HepG2 (cell line): ENCODE measurements around the gene TCEAL9. TPM values are rescaled to one million over a fixed set of nuclear protein-coding genes. Genes with fewer than 3 reads are reported as not detected.

Experiments
- ATAC-seq: fragments of 200-7000 bp; cut with Tn5 transposase; 3 replicates; pipeline ENCODE4 v1.9.1; 2020; ENCODE audit warnings: mild to moderate bottlenecking, moderate library complexity
- BruUV-seq: library from RNA; stranded (reverse); fragments of 400-500 nt; replicated peaks from 2 replicates; lab custom pipeline; 2021; lab: Mats Ljungman, UMichigan
- CTCF ChIA-PET: fragments of 300-600 bp; formaldehyde crosslinking; extraction: SDS; loops from one replicate; lab custom pipeline; 2021; ENCODE audit warnings: low total read pairs, inconsistent platforms, low intra/inter-chr PET ratio; lab: Yijun Ruan, JAX
- POLR2A ChIA-PET: fragments of 350-600 bp; sonication (Branson Sonifier 250); formaldehyde crosslinking; loops from one replicate; lab custom pipeline; 2020; ENCODE audit warnings: antibody characterized with exemption, inconsistent platforms; lab: Yijun Ruan, JAX
- DNase-seq: peaks from one replicate; pipeline ENCODE4 v3.0.0-alpha.2; 2015; ENCODE audit warnings: low spot score
- FAIRE-seq: peaks from 3 replicates; lab custom pipeline; 2011; peaks lifted over from hg19 to GRCh38; lab: Jason Lieb, UNC
- H2AFZ ChIP-seq: one replicate; pipeline ENCODE4 v1.6.1; 2011; ENCODE audit warnings: low read length, inconsistent platforms
- H3K27ac ChIP-seq: fragments of 300-600 bp; 3 replicates; pipeline ENCODE4 v1.8.0; 2011; ENCODE audit warnings: mixed run types, mild to moderate bottlenecking, mixed read lengths, low read length, inconsistent platforms; ENCODE audit not compliant: insufficient read depth; ENCODE audit errors: extremely low read length
- H3K27me3 ChIP-seq, 2 experiments: fragments of 200-600 bp in 1 of 2; 2 replicates in 1 of 2; 3 replicates in 1 of 2; pipeline versions ENCODE4 v1.6.0 to v1.8.0; 2011; ENCODE audit warnings: low read length in 2 of 2, mild to moderate bottlenecking in 2 of 2, moderate library complexity in 2 of 2, inconsistent platforms in 1 of 2; ENCODE audit not compliant: insufficient read depth in 2 of 2, control insufficient read depth in 1 of 2
- H3K36me3 ChIP-seq, 2 experiments: fragments of 200-600 bp in 1 of 2; replicated peaks in 1 of 2; 2 replicates in 1 of 2; 3 replicates in 1 of 2; pipeline versions ENCODE4 v1.5.1 to v1.8.0; 2011; ENCODE audit warnings: low read length in 2 of 2, inconsistent platforms in 1 of 2; ENCODE audit not compliant: insufficient read depth in 2 of 2, control insufficient read depth in 1 of 2
- H3K4me1 ChIP-seq: 2 replicates; pipeline ENCODE4 v1.5.1; 2012; ENCODE audit warnings: low read length, inconsistent platforms; ENCODE audit not compliant: insufficient read depth
- H3K4me2 ChIP-seq: 2 replicates; pipeline ENCODE4 v1.6.0; 2011; ENCODE audit warnings: low read depth, low read length, inconsistent platforms
- H3K4me3 ChIP-seq, 3 experiments: fragments of 200-600 bp in 1 of 3; sonication (generic), shearing (Covaris generic) in 1 of 3; replicated peaks in 1 of 3; 2 replicates each; pipeline ENCODE4 v1.5.1; 2011 to 2016; ENCODE audit warnings: low read length in 3 of 3, inconsistent platforms in 2 of 3, low read depth in 2 of 3, mild to moderate bottlenecking in 2 of 3, control low read depth in 1 of 3, mixed read lengths in 1 of 3; ENCODE audit not compliant: insufficient read depth in 1 of 3
- H3K79me2 ChIP-seq: one replicate; pipeline ENCODE4 v1.6.1; 2011; ENCODE audit warnings: low read length, inconsistent platforms; ENCODE audit not compliant: insufficient read depth
- H3K9ac ChIP-seq: 2 replicates; pipeline ENCODE4 v1.6.0; 2011; ENCODE audit warnings: mild to moderate bottlenecking, low read depth, low read length, inconsistent platforms; ENCODE audit not compliant: insufficient read depth
- H3K9me3 ChIP-seq: 2 replicates; pipeline ENCODE4 v1.5.1; 2012; ENCODE audit warnings: mild to moderate bottlenecking, low read length
- H4K20me1 ChIP-seq: 2 replicates; pipeline ENCODE4 v1.6.0; 2011; ENCODE audit warnings: inconsistent platforms, mild to moderate bottlenecking, low read length, moderate library complexity; ENCODE audit not compliant: insufficient read depth
- MAFK ChIP-seq, 2 experiments: IDR thresholded peaks in 1 of 2; conservative IDR thresholded peaks in 1 of 2; 2 replicates each; pipeline ENCODE4 v1.6.1; 2011; ENCODE audit warnings: improper control_type of control experiment in 2 of 2, low read length in 2 of 2
- WGBS: methylation state at CpG from one replicate; pipeline ENCODE4 v1.1.6; 2017; ENCODE audit warnings: low lambda C conversion rate; 5-methylcytosine and 5-hydroxymethylcytosine counted together
- in situ Hi-C: cut with HindIII; loops from 2 replicates; pipeline ENCODE4 v1.10.0; 2017; ENCODE audit warnings: low pct_unique_long_range_greater_than_20kb; ENCODE audit not compliant: extremely low pct_ligation_motif_present
- intact Hi-C: fragments of 100-400 bp; cut with micrococcal nuclease; formaldehyde crosslinking; loops from one replicate; pipeline ENCODE4 v1.10.0; 2022; ENCODE audit not compliant: unreplicated experiment
- polyA plus RNA-seq, 8 experiments: library from polyadenylated mRNA; depleted of rRNA in 3 of 8; stranded (reverse) in 7 of 8; unstranded in 1 of 8; fragments of >200 nt; fragmentation: Illumina TruSeq in 4 of 8; extraction: Trizol in 4 of 8; gene quantifications; 2 replicates each; pipeline versions ENCODE4 v1.2.1 to v1.2.3, GENCODE V29; 2011 to 2016; ENCODE audit warnings: low read depth in 4 of 8, missing spikeins in 1 of 8, mixed read lengths in 1 of 8; ENCODE audit not compliant: insufficient read depth in 1 of 8
- total RNA-seq, 5 experiments: library from RNA; depleted of rRNA; stranded (reverse); fragments of >200 nt; fragmentation: Illumina TruSeq; extraction: Trizol; gene quantifications; 2 replicates each; pipeline ENCODE4 v1.2.3, GENCODE V29; 2016; ENCODE audit warnings: low read depth in 1 of 5
- TF ChIP-seq, protein P1 (sequence below): sonication (generic); formaldehyde crosslinking; IDR thresholded peaks from 2 replicates; pipeline ENCODE4 v1.5.1; 2020; ENCODE audit warnings: missing genetic modification reagents, mild to moderate bottlenecking, borderline replicate concordance
- TF ChIP-seq, protein P2 (sequence below): sonication (generic); formaldehyde crosslinking; IDR thresholded peaks from 2 replicates; pipeline ENCODE4 v1.4.0; 2020; ENCODE audit warnings: mild to moderate bottlenecking, missing genetic modification reagents, borderline replicate concordance

TCEAL9 gene
- total and polyA plus RNA-seq, 2 of the 13 experiments (the other 11 are each of a cell fraction or from before 2014, with no cell fraction given) = 15.8 to 45.8 TPM

DNA sequence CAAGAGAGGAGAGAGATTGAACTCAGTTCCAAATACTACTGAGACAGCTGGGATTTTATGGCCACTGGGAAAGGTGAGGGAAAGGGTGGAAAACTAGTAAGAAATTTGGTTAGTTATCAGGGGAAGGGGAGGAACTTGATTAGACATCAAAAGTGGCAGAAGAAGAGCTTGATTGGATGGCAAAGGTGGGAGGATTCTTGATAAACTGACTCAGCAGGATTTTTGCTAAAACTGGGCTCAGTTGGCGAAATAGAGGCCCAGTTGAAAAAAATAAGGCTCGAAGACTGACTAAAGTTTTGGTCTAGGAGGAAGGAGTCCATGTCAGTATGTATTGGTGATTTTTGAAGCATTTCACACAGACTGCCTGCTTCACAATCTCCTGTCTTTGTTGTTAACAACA is 30.0 kb downstream of the TCEAL9 start:
- no peaks in the 10 kb centered on the region for H3K4me1 ChIP-seq
- 6% methylated on average over 2 of the region's 2 CpGs for WGBS
- no peaks in the 10 kb centered on the region for H3K27me3 ChIP-seq
- CTCF ChIA-PET = no interaction called here
- ATAC-seq (no peak), DNase-seq (no peak), FAIRE-seq (no peak)
- H3K4me3 ChIP-seq = no peak overlapping the region
- no TSS peak for BruUV-seq
- in situ Hi-C loops = no loop called here
- intact Hi-C loops = no loop called here
- POLR2A ChIA-PET = no interaction called here
- H3K4me2 ChIP-seq = no peak overlapping the region
- H3K79me2 ChIP-seq = no peaks in the 10 kb centered on the region
- H3K9ac ChIP-seq = no peak overlapping the region
- H4K20me1 ChIP-seq = no peaks in the 10 kb centered on the region
- H3K36me3 ChIP-seq = no peaks in the 10 kb centered on the region
- TF ChIP-seq, protein P1, sequence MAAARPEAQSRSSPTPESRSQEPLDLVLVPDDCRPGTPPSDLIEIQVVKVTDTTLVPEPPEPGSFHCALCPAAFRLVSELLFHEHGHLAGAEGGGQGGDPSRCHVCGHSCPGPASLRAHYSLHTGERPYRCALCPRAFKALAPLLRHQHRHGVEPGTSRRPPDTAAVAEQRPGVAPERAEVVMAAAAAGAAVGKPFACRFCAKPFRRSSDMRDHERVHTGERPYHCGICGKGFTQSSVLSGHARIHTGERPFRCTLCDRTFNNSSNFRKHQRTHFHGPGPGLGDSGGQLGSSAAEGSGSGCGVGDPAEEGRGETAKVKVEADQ (CRISPR knock-in tag) = no peak
- TF ChIP-seq MAFK (conservative IDR thresholded peaks at IDR 0.05 in 1 of 2, IDR thresholded peaks at IDR 0.05 in 1 of 2; ENCODE audit: low read length in 2 of 2) = peak in 1 of 2 experiments; percentile 25; a peak in 1 of 4 replicates
- TF ChIP-seq, protein P2, sequence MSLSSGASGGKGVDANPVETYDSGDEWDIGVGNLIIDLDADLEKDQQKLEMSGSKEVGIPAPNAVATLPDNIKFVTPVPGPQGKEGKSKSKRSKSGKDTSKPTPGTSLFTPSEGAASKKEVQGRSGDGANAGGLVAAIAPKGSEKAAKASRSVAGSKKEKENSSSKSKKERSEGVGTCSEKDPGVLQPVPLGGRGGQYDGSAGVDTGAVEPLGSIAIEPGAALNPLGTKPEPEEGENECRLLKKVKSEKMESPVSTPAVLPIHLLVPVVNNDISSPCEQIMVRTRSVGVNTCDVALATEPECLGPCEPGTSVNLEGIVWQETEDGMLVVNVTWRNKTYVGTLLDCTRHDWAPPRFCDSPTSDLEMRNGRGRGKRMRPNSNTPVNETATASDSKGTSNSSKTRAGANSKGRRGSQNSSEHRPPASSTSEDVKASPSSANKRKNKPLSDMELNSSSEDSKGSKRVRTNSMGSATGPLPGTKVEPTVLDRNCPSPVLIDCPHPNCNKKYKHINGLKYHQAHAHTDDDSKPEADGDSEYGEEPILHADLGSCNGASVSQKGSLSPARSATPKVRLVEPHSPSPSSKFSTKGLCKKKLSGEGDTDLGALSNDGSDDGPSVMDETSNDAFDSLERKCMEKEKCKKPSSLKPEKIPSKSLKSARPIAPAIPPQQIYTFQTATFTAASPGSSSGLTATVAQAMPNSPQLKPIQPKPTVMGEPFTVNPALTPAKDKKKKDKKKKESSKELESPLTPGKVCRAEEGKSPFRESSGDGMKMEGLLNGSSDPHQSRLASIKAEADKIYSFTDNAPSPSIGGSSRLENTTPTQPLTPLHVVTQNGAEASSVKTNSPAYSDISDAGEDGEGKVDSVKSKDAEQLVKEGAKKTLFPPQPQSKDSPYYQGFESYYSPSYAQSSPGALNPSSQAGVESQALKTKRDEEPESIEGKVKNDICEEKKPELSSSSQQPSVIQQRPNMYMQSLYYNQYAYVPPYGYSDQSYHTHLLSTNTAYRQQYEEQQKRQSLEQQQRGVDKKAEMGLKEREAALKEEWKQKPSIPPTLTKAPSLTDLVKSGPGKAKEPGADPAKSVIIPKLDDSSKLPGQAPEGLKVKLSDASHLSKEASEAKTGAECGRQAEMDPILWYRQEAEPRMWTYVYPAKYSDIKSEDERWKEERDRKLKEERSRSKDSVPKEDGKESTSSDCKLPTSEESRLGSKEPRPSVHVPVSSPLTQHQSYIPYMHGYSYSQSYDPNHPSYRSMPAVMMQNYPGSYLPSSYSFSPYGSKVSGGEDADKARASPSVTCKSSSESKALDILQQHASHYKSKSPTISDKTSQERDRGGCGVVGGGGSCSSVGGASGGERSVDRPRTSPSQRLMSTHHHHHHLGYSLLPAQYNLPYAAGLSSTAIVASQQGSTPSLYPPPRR (CRISPR knock-in tag) = no peak
- TF ChIP-seq, all 625 proteins: peak for 1
- H2AFZ ChIP-seq = no peak overlapping the region
- no peaks in the 10 kb centered on the region for H3K9me3 ChIP-seq
- no peak overlapping the region for H3K27ac ChIP-seq
